Renal cortical epithelial cell (primary cell): ENCODE data around the gene CYFIP1. TPM values are rescaled to one million over a fixed set of nuclear protein-coding genes. Genes with fewer than 3 reads are reported as not detected.
A peak's percentile ranks its signal among the peaks of the same experiment; 100 is the strongest.

Source experiments
- DNase-seq: peaks from one replicate; pipeline ENCODE4 v3.0.0-alpha.2; 2011; ENCODE audit warnings: low read depth
- total RNA-seq: library from RNA; depleted of rRNA; stranded (reverse); fragments of >200 nt; gene quantifications from 2 replicates; pipeline ENCODE4 v1.2.3, GENCODE V29; 2014

The CYFIP1 gene
- total RNA-seq, 1 donor from 2014 or later = 171 TPM

DNA sequence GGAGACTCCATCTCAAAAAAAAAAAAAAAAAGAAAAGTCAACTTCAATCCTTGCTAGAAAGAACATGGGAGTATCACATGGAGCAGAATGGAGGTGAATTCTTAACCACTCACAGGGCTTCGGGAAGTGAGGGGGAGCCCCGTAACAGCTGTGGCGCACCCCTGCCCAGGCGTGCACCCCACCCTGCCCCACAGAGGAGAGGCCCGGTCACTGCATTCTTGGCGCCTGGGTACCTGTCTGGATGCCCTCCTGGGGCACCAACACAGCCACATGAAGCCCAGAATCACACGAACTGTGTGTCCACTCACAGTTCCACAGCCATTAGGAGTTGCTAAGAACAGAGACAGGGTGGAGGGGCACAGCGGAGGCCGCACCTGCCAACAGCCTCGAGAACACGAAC is 89.9 kb downstream of the CYFIP1 start:
- DNase-seq = no peak

GRCh38 chr15:22889146-22889818 is 90.9 kb downstream of the CYFIP1 start:
- no peak for DNase-seq

GRCh38 chr15:22888120-22888859 is 91.9 kb downstream of the CYFIP1 start:
- peak; percentile 78 for DNase-seq

- DNase-seq = no peak
These were observed 92.8 kb downstream of the CYFIP1 start for GRCh38 chr15:22887157-22887951.

- no peak for DNase-seq
These were observed 95.0 kb downstream of the CYFIP1 start for GRCh38 chr15:22885120-22885519.

DNA sequence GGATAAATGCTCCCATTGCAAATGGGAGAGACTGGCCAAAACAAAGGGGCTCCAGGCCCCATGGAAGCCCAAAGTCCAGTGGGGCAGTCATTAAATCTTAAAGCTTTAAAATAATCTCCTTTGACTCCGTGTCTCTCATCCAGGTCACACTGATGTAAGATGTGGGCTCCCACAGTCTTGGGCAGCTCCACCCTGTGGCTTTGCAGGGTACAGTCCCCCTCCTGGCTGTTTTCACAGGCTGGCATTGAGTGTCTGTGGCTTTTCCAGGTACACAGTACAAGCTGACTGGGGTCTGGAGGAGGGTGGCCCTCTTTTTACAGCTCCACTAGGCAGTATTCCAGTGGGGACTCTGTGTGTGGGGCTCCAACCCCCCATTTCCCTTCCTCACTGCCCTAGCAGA is 95.8 kb downstream of the CYFIP1 start:
- no peak for DNase-seq

DNA sequence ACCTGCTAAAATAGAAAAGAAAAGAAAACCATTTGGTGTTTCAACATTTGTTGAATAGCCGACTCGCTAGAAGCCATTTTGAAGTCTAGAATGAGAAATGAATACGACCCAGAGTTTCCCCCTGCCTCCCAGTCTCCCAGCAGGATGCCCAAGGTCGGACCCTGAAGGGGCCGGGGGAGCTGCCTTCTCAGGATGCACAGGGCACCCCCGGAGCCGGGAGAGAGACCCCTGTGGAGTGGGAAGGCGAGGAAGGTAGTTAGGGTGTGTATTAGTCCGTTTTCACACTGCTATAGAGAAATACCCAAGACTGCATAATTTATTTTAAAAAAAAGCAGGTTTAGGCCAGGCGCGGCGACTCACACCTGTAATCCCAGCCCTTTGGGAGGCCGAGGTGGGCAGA is 97.0 kb downstream of the CYFIP1 start:
- DNase-seq = no peak

GRCh38 chr15:22881739-22882440 is 98.3 kb downstream of the CYFIP1 start:
- no peak for DNase-seq

- no peak for DNase-seq
These were observed 99.0 kb downstream of the CYFIP1 start for GRCh38 chr15:22880981-22881738.

- no peak for DNase-seq
These were observed 99.8 kb downstream of the CYFIP1 start for GRCh38 chr15:22880068-22880980.

GRCh38 chr15:22878103-22878502 is 102.1 kb downstream of the CYFIP1 start:
- no peak for DNase-seq

- no peak for DNase-seq
These were observed 102.6 kb downstream of the CYFIP1 start for GRCh38 chr15:22877607-22878006.

DNA sequence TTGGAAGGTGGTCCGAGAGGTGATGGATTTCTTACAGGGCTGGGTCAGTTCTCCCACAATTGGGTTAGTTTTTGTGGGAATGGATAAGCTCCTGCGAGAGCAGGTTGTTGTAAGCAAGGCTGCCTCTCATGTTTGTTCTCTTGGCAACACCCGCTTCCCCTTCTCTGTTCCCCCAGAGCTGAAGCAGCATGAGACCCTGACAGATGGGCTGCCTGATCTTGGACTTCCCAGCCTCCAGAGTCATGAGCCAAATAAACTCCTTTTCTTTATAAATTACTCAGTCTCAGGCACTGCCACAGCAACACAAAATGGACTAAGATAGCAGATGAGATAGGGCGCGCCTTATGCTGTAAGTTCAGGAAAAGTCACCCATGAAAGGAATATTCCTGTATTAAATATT is 103.1 kb downstream of the CYFIP1 start:
- DNase-seq = no peak

DNA sequence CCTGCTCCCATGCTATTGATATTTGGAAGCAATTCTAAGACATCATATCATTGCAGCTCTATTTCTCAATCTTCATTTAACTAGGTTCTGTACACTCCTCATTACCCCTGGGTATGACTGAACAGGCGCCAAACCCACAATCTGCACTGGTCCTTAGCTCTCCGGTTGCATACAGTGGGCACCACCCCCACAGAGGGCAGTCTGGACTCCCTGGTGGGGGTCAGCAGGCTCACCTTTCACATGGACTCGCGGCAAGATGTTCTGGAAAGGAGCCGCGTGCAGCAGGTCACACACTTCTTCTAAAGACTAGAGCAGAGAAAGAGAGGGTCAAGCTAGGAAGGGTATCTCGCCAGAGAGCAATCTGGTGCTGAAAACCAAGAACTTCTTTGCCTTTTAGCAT is 105.2 kb downstream of the CYFIP1 start:
- DNase-seq = no peak

- DNase-seq = no peak
These were observed 105.9 kb downstream of the CYFIP1 start for GRCh38 chr15:22874256-22874655.

DNA sequence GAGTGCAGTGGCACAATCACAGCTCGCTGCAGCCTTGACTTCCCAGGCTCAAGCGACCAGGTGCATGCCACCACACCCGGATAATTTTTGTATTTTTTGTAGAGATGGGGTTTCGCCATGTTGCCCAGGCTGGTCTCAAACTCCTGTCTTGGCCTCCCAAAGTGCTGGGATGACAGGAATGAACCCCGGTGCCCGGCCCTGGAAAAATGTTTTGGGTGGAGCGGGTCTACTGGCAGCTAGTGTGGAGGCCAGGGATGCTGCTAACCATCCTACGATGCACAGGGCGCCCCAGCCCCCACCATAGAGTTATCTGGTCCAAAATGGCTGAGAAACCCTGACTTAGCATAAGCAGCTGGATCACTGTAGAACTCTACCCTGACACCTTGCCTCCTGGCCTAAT is 106.3 kb downstream of the CYFIP1 start:
- no peak for DNase-seq

DNA sequence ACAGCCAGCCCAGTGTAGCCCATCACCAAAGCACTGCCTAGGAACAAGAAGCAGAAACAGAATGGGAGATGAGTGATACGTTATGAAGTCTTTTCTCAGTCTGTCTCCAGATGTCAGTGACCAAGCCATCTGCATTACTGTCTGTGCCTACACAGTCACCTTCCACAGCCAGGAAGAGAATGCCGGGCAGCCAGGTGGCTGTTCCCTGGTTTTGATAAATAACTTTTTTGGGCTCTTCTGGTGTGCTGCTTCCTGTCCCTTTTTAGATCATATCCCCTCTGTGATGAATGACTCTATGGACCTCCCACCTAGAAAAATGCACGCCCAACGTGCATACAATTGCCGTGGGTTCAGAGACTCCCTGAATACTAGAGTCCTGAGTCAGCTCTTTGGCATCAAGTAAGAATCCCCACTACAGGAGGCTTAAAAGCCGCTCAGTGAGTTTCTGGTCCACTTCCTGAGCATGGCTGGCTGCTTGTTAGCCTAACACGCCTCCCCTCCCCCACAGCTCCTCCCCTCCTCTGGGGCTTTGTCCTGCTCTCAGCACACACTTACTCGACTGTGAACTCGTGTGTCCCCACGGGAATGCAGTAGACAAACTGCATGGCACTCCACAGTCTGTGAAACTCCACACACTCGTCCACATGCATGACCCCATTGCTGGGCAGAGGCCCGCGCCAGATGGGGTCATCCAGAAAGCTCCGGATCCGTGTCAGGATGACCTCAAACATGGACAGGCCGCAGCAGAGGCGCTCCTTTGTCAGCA is 107.0 kb downstream of the CYFIP1 start:
- peak; percentile 27 for DNase-seq

GRCh38 chr15:22871481-22872086 is 108.6 kb downstream of the CYFIP1 start:
- DNase-seq = no peak

DNA sequence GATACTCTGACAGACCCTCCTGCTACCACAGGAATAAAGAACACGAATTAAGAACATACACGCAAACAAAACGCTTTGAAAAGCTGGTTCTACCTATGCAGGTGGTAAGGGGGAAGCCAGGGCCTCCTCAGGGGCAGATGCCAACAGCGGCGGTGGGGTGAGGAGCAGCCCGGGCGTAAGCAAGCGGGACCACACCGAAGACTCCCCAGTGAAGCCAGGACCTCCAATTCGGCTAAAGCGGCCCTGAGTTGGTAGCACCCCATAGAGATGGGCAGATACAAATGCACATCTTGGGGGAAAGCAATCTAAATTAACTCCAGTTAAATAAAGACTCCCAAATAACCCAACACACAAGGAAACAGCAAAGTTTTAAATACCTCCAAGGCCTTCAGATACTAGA is 109.3 kb downstream of the CYFIP1 start:
- DNase-seq = no peak
